HL-60 (cell line): ENCODE measurements around the gene CDH5.

Experiments used
- DNase-seq, 2 experiments: peaks; one replicate each; pipeline ENCODE4 v3.0.0-alpha.2; 2010 to 2020; ENCODE audit warnings: low read depth in 1 of 2, low spot score in 1 of 2
- H3K27ac ChIP-seq: fragments of 250-450 bp; sonication (Bioruptor Pico); replicated peaks from 2 replicates; pipeline ENCODE4 v1.5.1; 2020; ENCODE audit warnings: mild to moderate bottlenecking, moderate library complexity
- H3K27me3 ChIP-seq: fragments of 250-450 bp; sonication (Bioruptor Pico); 2 replicates; pipeline ENCODE4 v1.5.1; 2021; ENCODE audit warnings: mild to moderate bottlenecking, moderate library complexity; ENCODE audit not compliant: insufficient read depth, poor library complexity, severe bottlenecking
- H3K4me3 ChIP-seq: replicated peaks from 2 replicates; pipeline ENCODE4 v1.5.1; 2011; ENCODE audit warnings: mild to moderate bottlenecking, control low read depth, low read length; ENCODE audit not compliant: insufficient read depth
- GABPA ChIP-seq: IDR thresholded peaks from 2 replicates; pipeline ENCODE4 v1.6.1; 2012; ENCODE audit warnings: low read depth
- POLR2AphosphoS5 ChIP-seq: IDR thresholded peaks from 2 replicates; pipeline ENCODE4 v1.6.1; 2012; ENCODE audit warnings: low read depth
- SPI1 ChIP-seq: IDR thresholded peaks from 2 replicates; pipeline ENCODE4 v1.6.1; 2012; ENCODE audit warnings: low read depth, mild to moderate bottlenecking, borderline replicate concordance
- TF ChIP-seq, protein P1 (sequence below): IDR thresholded peaks from 2 replicates; pipeline ENCODE4 v1.6.1; 2012; ENCODE audit warnings: low read depth; ENCODE audit not compliant: insufficient replicate concordance
- TF ChIP-seq, protein P2 (sequence below): IDR thresholded peaks from one replicate; pipeline ENCODE4 v1.5.1; 2011; ENCODE audit warnings: low read length, control low read depth, inconsistent platforms; ENCODE audit not compliant: insufficient read depth

Gene CDH5

DNA sequence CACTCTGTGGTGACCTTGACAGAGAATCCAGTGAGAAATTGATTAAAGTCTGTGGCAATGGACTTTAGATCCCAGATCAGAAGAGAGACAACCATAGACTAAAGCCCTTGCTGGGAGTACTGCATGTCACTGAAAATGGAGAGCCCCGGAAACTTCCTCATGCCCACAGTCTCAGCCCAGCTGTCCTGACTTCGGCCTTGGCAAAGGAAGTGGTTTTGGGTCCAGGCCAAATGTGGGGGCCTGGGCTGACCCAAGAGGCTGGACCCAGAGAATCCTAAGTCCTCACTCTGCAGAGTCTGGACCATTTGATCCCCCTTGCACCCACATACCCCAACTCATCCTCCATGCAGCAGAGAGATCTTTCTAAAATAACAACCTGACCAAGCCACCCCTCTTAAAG, 55.9 kb downstream of the CDH5 start:
- Histone ChIP-seq H3K27ac (no peak overlapping the region), H3K27me3 (peaks cover 11% of the 10 kb centered on the region), H3K4me3 (no peak overlapping the region)
- no peak for TF ChIP-seq POLR2AphosphoS5
- TF ChIP-seq, protein P1, sequence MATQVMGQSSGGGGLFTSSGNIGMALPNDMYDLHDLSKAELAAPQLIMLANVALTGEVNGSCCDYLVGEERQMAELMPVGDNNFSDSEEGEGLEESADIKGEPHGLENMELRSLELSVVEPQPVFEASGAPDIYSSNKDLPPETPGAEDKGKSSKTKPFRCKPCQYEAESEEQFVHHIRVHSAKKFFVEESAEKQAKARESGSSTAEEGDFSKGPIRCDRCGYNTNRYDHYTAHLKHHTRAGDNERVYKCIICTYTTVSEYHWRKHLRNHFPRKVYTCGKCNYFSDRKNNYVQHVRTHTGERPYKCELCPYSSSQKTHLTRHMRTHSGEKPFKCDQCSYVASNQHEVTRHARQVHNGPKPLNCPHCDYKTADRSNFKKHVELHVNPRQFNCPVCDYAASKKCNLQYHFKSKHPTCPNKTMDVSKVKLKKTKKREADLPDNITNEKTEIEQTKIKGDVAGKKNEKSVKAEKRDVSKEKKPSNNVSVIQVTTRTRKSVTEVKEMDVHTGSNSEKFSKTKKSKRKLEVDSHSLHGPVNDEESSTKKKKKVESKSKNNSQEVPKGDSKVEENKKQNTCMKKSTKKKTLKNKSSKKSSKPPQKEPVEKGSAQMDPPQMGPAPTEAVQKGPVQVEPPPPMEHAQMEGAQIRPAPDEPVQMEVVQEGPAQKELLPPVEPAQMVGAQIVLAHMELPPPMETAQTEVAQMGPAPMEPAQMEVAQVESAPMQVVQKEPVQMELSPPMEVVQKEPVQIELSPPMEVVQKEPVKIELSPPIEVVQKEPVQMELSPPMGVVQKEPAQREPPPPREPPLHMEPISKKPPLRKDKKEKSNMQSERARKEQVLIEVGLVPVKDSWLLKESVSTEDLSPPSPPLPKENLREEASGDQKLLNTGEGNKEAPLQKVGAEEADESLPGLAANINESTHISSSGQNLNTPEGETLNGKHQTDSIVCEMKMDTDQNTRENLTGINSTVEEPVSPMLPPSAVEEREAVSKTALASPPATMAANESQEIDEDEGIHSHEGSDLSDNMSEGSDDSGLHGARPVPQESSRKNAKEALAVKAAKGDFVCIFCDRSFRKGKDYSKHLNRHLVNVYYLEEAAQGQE, result no peak
- TF ChIP-seq SPI1, result no peak
- TF ChIP-seq, protein P2, sequence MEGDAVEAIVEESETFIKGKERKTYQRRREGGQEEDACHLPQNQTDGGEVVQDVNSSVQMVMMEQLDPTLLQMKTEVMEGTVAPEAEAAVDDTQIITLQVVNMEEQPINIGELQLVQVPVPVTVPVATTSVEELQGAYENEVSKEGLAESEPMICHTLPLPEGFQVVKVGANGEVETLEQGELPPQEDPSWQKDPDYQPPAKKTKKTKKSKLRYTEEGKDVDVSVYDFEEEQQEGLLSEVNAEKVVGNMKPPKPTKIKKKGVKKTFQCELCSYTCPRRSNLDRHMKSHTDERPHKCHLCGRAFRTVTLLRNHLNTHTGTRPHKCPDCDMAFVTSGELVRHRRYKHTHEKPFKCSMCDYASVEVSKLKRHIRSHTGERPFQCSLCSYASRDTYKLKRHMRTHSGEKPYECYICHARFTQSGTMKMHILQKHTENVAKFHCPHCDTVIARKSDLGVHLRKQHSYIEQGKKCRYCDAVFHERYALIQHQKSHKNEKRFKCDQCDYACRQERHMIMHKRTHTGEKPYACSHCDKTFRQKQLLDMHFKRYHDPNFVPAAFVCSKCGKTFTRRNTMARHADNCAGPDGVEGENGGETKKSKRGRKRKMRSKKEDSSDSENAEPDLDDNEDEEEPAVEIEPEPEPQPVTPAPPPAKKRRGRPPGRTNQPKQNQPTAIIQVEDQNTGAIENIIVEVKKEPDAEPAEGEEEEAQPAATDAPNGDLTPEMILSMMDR, result no peak
- TF ChIP-seq GABPA, result no peak
- DNase-seq, result no peak

DNA sequence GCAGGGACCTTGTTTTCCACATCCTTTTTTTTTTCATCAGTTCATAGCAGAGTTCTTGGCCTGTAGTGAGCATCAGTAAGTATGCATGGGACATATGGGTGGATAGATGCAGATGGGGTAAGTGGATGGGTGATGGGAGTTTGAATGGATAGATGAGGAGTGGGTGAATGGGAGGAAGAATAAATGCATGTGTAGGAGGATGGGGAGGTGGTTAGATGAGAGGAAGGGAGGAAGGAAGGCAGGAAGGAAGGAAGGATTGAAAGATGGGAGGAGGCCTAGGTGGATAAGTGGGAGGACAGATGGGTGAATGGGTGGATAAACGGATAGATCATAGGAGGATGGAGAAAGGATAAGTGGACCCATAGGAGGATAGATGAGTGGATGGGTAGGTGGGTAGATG, 56.7 kb downstream of the CDH5 start:
- DNase-seq, result no peak
- Histone ChIP-seq H3K4me3 (no peak overlapping the region), H3K27ac (no peak overlapping the region), H3K27me3 (peaks cover 18% of the 10 kb centered on the region)
- TF ChIP-seq SPI1 (no peak), POLR2AphosphoS5 (no peak), GABPA (no peak)

DNA sequence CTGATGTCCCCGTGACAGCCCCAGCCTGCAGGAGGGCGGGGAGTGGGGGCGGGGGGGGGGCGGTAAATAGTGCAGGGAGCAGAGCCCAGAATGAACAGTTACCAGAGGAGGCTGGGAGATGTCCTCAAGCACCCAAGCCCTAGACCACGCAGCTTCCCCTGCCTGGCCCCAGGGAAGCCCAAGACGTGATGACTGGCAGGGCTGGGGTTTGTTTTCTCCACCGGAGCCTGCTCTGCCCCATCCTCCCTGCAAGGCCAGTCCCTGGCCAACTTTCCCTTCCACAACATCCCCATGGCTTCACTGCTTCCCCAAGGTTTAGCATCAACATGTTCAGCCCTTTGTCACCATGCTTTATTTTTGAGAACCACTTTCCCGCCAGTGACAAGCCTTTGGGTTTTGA, 59.2 kb downstream of the CDH5 start:
- TF ChIP-seq, protein P2, result no peak
- TF ChIP-seq SPI1 (no peak), GABPA (no peak), POLR2AphosphoS5 (no peak)
- TF ChIP-seq, protein P1, result no peak
- no peak for DNase-seq
- Histone ChIP-seq H3K4me3 (no peak overlapping the region), H3K27me3 (peaks cover 36% of the 10 kb centered on the region), H3K27ac (no peak overlapping the region)

DNA sequence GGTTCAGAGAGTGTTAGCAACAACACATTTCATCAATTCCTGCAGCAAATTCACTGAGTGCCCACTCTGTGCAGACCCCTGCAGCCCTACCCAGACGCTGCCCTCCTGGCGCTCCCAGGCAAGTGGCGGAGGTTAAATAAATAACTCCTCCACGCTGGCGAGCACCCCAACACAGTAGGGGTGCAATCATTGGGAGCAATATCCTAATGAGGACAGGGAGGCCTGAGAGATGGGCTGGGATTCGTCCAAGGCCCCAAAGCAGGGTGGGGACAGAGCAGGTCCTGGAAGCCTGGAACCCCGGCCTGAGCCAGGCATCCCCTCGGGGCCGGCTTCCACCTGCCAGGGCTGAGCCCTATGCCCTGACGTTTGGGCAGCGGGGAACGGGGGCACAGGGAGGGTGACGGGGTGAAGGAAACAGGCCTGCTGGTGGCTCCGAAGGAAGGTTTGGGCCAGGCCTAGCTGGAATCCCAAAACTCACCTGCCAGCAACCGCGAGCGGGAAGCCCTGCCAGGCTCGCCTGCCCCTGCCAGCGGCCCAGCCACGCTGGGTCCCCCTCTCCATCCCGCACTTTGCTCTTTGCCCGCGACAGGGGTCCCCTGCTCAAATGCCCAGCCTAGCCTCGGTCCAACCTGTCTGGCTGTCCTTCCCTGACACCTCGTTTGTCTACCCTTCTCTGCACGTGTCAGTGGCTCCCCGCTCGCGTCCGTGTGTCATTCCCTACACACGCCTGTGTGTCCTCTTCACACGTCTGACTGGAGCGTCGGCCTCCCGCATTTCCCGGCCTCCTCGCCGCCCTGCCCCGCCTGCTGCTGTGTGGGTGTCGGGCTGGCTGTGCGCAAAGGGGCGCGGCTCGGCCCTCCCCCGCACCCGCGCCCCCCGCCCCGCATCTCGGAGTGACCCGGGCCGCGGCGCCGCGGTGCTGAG, 59.9 kb downstream of the CDH5 start:
- TF ChIP-seq POLR2AphosphoS5 (no peak), GABPA (no peak), SPI1 (no peak)
- TF ChIP-seq, protein P2, result no peak
- Histone ChIP-seq H3K27ac (no peak overlapping the region), H3K4me3 (no peak overlapping the region), H3K27me3 (peaks cover 39% of the 10 kb centered on the region)
- no peak for DNase-seq
